ENCODE measurements around the gene MRPL53. TPM values are rescaled to one million over a fixed set of nuclear protein-coding genes. Genes with fewer than 3 reads are reported as not detected.

The MRPL53 gene
- total RNA-seq, 4 donors from 2014 or later: 26.5 to 48.7 (median 41.5) TPM

DNA sequence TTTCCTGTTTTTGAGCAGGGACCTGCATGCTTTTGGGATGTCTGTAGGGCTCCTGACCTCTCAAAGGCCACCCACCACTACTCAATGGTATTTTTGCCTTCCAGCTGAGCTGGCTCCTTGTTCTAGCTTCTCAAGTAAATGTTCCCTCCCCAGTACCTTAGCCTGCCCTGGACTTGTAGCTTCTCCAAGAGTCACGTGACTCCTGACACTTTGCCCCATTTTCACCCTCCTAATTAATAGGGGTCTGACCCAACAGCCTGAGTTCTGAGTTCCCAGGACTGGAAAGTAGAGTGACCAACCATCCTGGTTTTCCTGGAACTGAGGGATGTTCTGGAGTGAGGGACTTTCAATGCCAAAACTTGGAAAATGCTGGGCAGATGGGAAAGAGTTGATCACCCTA lies 23.0 kb upstream of the MRPL53 start:
- intact Hi-C loops (cut with DNase I; ENCODE audit: low total_unique reads): no loop called here
- TF ChIP-seq, protein P1, sequence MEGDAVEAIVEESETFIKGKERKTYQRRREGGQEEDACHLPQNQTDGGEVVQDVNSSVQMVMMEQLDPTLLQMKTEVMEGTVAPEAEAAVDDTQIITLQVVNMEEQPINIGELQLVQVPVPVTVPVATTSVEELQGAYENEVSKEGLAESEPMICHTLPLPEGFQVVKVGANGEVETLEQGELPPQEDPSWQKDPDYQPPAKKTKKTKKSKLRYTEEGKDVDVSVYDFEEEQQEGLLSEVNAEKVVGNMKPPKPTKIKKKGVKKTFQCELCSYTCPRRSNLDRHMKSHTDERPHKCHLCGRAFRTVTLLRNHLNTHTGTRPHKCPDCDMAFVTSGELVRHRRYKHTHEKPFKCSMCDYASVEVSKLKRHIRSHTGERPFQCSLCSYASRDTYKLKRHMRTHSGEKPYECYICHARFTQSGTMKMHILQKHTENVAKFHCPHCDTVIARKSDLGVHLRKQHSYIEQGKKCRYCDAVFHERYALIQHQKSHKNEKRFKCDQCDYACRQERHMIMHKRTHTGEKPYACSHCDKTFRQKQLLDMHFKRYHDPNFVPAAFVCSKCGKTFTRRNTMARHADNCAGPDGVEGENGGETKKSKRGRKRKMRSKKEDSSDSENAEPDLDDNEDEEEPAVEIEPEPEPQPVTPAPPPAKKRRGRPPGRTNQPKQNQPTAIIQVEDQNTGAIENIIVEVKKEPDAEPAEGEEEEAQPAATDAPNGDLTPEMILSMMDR (IDR thresholded peaks at IDR 0.05 in 4 of 5, conservative IDR thresholded peaks at IDR 0.05 in 1 of 5): no peak
- TF ChIP-seq POLR2A (IDR thresholded peaks at IDR 0.05): no peak

DNA sequence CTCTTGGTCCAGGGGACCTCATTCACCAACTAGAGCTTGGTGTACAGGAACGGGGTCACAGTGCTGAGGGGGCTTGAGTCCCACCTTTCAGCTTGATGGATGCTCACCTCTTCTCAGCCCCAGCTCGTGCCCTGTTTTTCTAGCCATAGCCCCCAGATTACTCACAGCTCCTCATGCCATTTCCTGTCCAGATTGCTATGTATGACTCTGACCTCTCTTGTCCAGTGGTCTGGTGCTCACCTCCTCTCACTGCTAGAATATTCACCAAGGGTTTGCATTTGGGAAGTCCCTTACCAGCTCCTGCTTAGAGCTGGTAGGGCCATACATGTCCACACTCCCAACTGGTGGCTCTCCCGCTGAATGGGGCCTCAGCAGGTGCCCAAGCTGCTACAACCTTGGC lies 21.1 kb upstream of the MRPL53 start:
- in situ Hi-C loops (cut with MboI; ENCODE audit: low sequenced_read_pairs in 4 of 4) (no loop called here), intact Hi-C loops (cut with DNase I; ENCODE audit: low total_unique reads) (no loop called here)

More for the DNA sequence above, 23.0 kb upstream of the MRPL53 start:
- Histone ChIP-seq H3K27me3 (peaks cover 27 to 36% (median 36%) of the 10 kb centered on the region in 3 donors), H3K36me3 (peaks cover 0 to 41% of the 10 kb centered on the region in 2 donors), H3K27ac (no peak overlapping the region), H3K9me3 (no peaks in the 10 kb centered on the region), H3K4me3 (no peak overlapping the region), H3K4me1 (peaks cover 22% of the 10 kb centered on the region in 2 donors)
- in situ Hi-C loops (cut with MboI; ENCODE audit: low sequenced_read_pairs in 4 of 4): no loop called here
- no peak for DNase-seq
- ATAC-seq: no peak

DNA sequence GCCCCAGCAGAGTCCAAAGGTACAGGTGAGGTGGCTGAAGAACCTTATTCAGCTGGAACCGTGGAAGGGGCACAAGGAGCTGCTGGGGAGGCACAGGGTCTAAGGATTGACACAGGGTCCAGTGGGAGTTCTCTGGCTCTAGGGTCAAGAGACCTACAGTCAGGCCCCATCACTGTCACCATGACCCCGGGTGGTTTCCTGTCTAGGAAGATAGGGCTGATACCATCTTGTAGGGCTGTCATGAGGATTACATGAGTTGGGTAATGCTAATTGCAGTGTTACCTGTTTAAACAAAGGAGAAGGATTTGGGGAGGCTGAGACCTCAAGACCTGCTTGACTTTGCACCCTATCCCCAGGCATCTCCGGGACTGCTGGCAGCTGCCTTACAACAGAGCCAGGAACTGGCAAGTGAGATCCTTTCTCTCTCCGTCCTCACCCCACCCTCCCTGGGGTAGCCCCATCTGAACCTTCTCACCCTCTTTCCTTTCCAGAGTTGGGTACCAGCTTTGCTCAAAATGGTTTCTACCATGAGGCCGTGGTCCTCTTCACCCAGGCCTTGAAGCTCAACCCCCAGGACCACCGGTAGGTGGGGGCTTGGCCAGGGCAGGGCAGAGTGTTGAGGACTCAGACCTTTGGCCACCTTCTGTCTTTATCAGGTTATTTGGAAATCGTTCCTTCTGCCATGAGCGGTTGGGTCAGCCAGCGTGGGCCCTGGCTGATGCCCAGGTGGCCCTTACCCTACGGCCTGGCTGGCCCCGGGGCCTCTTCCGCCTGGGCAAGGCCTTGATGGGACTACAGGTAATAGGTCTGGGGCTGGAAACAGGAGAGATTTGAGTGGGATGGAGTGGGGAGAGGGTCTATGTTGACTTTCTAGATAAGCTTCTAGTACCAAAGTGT lies 19.4 kb upstream of the MRPL53 start:
- Histone ChIP-seq H3K27me3 (peaks cover 0 to 1% (median under 1%) of the 10 kb centered on the region in 3 donors), H3K27ac (no peak overlapping the region), H3K36me3 (peaks cover 0 to 51% of the 10 kb centered on the region in 2 donors), H3K9me3 (no peaks in the 10 kb centered on the region), H3K4me3 (no peak overlapping the region), H3K4me1 (no peaks in the 10 kb centered on the region)
- intact Hi-C loops (cut with DNase I; ENCODE audit: low total_unique reads) (no loop called here), in situ Hi-C loops (cut with MboI; ENCODE audit: low sequenced_read_pairs in 4 of 4) (no loop called here)
- TF ChIP-seq, protein P1 (IDR thresholded peaks at IDR 0.05 in 4 of 5, conservative IDR thresholded peaks at IDR 0.05 in 1 of 5): no peak
- no peak for TF ChIP-seq POLR2A (IDR thresholded peaks at IDR 0.05)
- ATAC-seq: no peak
- DNase-seq: no peak

More for the DNA sequence above, 21.1 kb upstream of the MRPL53 start:
- Histone ChIP-seq H3K4me1 (peaks cover 10 to 12% of the 10 kb centered on the region in 2 donors), H3K36me3 (peaks cover 0 to 51% of the 10 kb centered on the region in 2 donors), H3K9me3 (no peaks in the 10 kb centered on the region), H3K4me3 (no peak overlapping the region), H3K27ac (no peak overlapping the region), H3K27me3 (peaks cover 12 to 17% (median 17%) of the 10 kb centered on the region in 3 donors)
- ATAC-seq: no peak
- TF ChIP-seq, protein P1 (IDR thresholded peaks at IDR 0.05 in 4 of 5, conservative IDR thresholded peaks at IDR 0.05 in 1 of 5): no peak
- no peak for DNase-seq

- Histone ChIP-seq H3K36me3 (peaks cover 0 to 61% of the 10 kb centered on the region in 2 donors), H3K27ac (no peak overlapping the region), H3K4me3 (no peak overlapping the region), H3K27me3 (no peaks in the 10 kb centered on the region), H3K9me3 (no peaks in the 10 kb centered on the region), H3K4me1 (no peaks in the 10 kb centered on the region)
- TF ChIP-seq POLR2A (IDR thresholded peaks at IDR 0.05): no peak
- TF ChIP-seq, protein P1 (IDR thresholded peaks at IDR 0.05 in 4 of 5, conservative IDR thresholded peaks at IDR 0.05 in 1 of 5): no peak
- DNase-seq: no peak
- intact Hi-C loops (cut with DNase I; ENCODE audit: low total_unique reads) (no loop called here), in situ Hi-C loops (cut with MboI; ENCODE audit: low sequenced_read_pairs in 4 of 4) (loop anchor here in 3 of 4 donors (5.0 to 10.0 kb wide), 2 partner anchors 92 to 95 kb away; no protein-coding TSS in a partner anchor)
- ATAC-seq: no peak
Observed at GRCh38 chr2:74489906-74490305, 17.4 kb upstream of the MRPL53 start.

Measured in gastrocnemius medialis (tissue), 4 donors.